SK-N-SH treated with all-trans-retinoic acid at 6 μM for 48 hours (cell line): ENCODE results near the gene PPAT.

Experiments used
- ATAC-seq: fragments of 200-7000 bp; cut with Tn5 transposase; 3 replicates; pipeline ENCODE4 v1.9.1; 2020; ENCODE audit warnings: mild to moderate bottlenecking, moderate library complexity
- ARNTL ChIP-seq: fragments of 450-650 bp; formaldehyde crosslinking; IDR thresholded peaks from 2 replicates; pipeline ENCODE4 v1.5.0; 2020; ENCODE audit warnings: low read depth, mild to moderate bottlenecking, moderate library complexity, borderline replicate concordance
- BACH2 ChIP-seq: fragments of 250-450 bp; sonication (Bioruptor Pico); IDR thresholded peaks from 2 replicates; pipeline ENCODE4 v1.9.0; 2021; ENCODE audit warnings: mild to moderate bottlenecking, borderline replicate concordance
- CSDC2 ChIP-seq: fragments of 250-450 bp; sonication (Bioruptor Pico); IDR thresholded peaks from 2 replicates; pipeline ENCODE4 v1.5.0; 2020; ENCODE audit warnings: mild to moderate bottlenecking, moderate library complexity
- CSRNP3 ChIP-seq: fragments of 250-450 bp; sonication (Bioruptor Pico); IDR thresholded peaks from 2 replicates; pipeline ENCODE4 v1.5.1; 2021; ENCODE audit warnings: mild to moderate bottlenecking, moderate library complexity
- ESRRG ChIP-seq: fragments of 250-450 bp; sonication (Bioruptor Pico); IDR thresholded peaks from 2 replicates; pipeline ENCODE4 v1.6.1; 2021; ENCODE audit warnings: mild to moderate bottlenecking
- GLIS3 ChIP-seq: fragments of 250-450 bp; sonication (Bioruptor Pico); IDR thresholded peaks from 2 replicates; pipeline ENCODE4 v1.5.0; 2020; ENCODE audit warnings: mild to moderate bottlenecking, moderate library complexity
- ISL1 ChIP-seq: fragments of 250-450 bp; sonication (Bioruptor Pico); IDR thresholded peaks from 2 replicates; pipeline ENCODE4 v2.1.2; 2022; ENCODE audit warnings: mild to moderate bottlenecking, moderate library complexity
- PATZ1 ChIP-seq: fragments of 250-450 bp; sonication (Bioruptor Pico); IDR thresholded peaks from 2 replicates; pipeline ENCODE4 v1.8.0; 2020; ENCODE audit warnings: mild to moderate bottlenecking, moderate library complexity, borderline replicate concordance
- PPARA ChIP-seq: fragments of 250-450 bp; sonication (Bioruptor Pico); IDR thresholded peaks from 2 replicates; pipeline ENCODE4 v1.5.0; 2020; ENCODE audit warnings: mild to moderate bottlenecking, borderline replicate concordance
- RARB ChIP-seq: fragments of 250-450 bp; sonication (Bioruptor Pico); IDR thresholded peaks from 2 replicates; pipeline ENCODE4 v1.8.0; 2021; ENCODE audit warnings: mild to moderate bottlenecking, moderate library complexity
- SNAI2 ChIP-seq: fragments of 250-450 bp; sonication (Bioruptor Pico); IDR thresholded peaks from 2 replicates; pipeline ENCODE4 v1.5.0; 2020; ENCODE audit warnings: mild to moderate bottlenecking, moderate library complexity
- TCF4 ChIP-seq: fragments of 250-450 bp; sonication (Bioruptor Pico); IDR thresholded peaks from 2 replicates; pipeline ENCODE4 v1.8.0; 2021; ENCODE audit warnings: mild to moderate bottlenecking, moderate library complexity, borderline replicate concordance
- TOX ChIP-seq: fragments of 250-450 bp; sonication (Bioruptor Pico); IDR thresholded peaks from 2 replicates; pipeline ENCODE4 v1.8.0; 2021; ENCODE audit warnings: mild to moderate bottlenecking, moderate library complexity, borderline replicate concordance
- ZC3H10 ChIP-seq: fragments of 250-450 bp; sonication (Bioruptor Pico); IDR thresholded peaks from 2 replicates; pipeline ENCODE4 v1.5.1; 2021; ENCODE audit warnings: mild to moderate bottlenecking, moderate library complexity
- ZFP3 ChIP-seq: fragments of 250-450 bp; sonication (Bioruptor Pico); IDR thresholded peaks from 2 replicates; pipeline ENCODE4 v1.5.0; 2020; ENCODE audit warnings: mild to moderate bottlenecking, moderate library complexity
- ZFP30 ChIP-seq: fragments of 450-650 bp; formaldehyde crosslinking; IDR thresholded peaks from 2 replicates; pipeline ENCODE4 v1.5.0; 2022; ENCODE audit warnings: mild to moderate bottlenecking, moderate library complexity
- ZNF565 ChIP-seq: fragments of 450-650 bp; formaldehyde crosslinking; conservative IDR thresholded peaks from 2 replicates; pipeline ENCODE4 v1.5.0; 2020; ENCODE audit warnings: low read depth, mild to moderate bottlenecking, moderate library complexity
- ZNF8 ChIP-seq: fragments of 450-650 bp; formaldehyde crosslinking; IDR thresholded peaks from 2 replicates; pipeline ENCODE4 v1.5.0; 2020; ENCODE audit warnings: mild to moderate bottlenecking, moderate library complexity
- TF ChIP-seq, protein P1 (sequence below): fragments of 250-450 bp; sonication (Bioruptor Pico); IDR thresholded peaks from 2 replicates; pipeline ENCODE4 v1.5.0; 2020; ENCODE audit warnings: mild to moderate bottlenecking, moderate library complexity
- TF ChIP-seq, protein P2 (sequence below): fragments of 250-450 bp; sonication (Bioruptor Pico); IDR thresholded peaks from 2 replicates; pipeline ENCODE4 v1.5.1; 2020; ENCODE audit warnings: low read depth, mild to moderate bottlenecking, moderate library complexity

The PPAT gene

DNA sequence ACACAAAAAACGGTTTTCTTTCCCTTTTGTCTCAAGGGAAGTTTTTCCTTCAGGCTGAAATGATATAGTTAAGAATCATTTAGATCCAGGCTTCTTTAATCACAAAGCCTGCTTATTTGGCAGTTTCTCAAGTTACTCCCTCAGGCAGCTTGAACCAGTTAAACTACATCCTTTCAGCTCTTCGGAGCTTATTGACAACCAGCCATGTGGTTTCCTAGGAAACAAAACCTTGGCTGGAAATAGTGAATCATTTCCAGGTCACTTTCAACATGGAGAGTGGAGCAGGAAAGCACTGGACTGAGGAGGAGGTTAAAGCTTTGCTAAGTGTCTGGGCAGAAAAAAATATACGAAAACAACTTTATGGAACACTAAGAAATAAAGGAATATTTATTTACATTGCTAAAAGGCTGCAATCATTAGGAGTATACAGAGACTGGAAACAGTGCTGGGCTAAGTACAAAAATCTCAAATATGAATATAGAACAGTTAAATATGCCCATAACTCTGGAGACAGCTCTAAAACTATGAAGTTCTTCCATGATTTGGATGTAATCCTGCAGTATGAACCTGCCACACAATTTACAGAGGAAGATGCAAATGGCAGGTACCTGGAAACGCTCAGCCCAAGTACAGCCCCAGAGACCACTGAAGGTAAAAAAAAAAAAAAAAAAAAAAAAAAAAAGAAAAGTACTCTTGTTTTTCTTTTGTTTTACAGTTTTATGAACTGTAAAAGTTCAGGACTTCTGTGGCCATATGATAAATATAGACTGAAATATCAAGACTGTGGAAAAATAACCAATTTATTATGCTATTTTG lies 25.0 kb downstream of the PPAT start:
- TF ChIP-seq TCF4 (CRISPR knock-in tag) (no peak), BACH2 (CRISPR knock-in tag) (no peak), CSRNP3 (CRISPR knock-in tag) (no peak), GLIS3 (CRISPR knock-in tag) (no peak), ESRRG (CRISPR knock-in tag) (no peak), ARNTL (CRISPR knock-in tag) (no peak), PPARA (CRISPR knock-in tag) (no peak), ZC3H10 (CRISPR knock-in tag) (no peak), ZFP3 (no peak), ISL1 (no peak), TOX (no peak), ZNF565 (CRISPR knock-in tag) (no peak), ZFP30 (CRISPR knock-in tag) (no peak), SNAI2 (CRISPR knock-in tag) (no peak)
- TF ChIP-seq, protein P1, sequence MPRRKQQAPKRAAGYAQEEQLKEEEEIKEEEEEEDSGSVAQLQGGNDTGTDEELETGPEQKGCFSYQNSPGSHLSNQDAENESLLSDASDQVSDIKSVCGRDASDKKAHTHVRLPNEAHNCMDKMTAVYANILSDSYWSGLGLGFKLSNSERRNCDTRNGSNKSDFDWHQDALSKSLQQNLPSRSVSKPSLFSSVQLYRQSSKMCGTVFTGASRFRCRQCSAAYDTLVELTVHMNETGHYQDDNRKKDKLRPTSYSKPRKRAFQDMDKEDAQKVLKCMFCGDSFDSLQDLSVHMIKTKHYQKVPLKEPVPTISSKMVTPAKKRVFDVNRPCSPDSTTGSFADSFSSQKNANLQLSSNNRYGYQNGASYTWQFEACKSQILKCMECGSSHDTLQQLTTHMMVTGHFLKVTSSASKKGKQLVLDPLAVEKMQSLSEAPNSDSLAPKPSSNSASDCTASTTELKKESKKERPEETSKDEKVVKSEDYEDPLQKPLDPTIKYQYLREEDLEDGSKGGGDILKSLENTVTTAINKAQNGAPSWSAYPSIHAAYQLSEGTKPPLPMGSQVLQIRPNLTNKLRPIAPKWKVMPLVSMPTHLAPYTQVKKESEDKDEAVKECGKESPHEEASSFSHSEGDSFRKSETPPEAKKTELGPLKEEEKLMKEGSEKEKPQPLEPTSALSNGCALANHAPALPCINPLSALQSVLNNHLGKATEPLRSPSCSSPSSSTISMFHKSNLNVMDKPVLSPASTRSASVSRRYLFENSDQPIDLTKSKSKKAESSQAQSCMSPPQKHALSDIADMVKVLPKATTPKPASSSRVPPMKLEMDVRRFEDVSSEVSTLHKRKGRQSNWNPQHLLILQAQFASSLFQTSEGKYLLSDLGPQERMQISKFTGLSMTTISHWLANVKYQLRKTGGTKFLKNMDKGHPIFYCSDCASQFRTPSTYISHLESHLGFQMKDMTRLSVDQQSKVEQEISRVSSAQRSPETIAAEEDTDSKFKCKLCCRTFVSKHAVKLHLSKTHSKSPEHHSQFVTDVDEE (CRISPR knock-in tag): no peak
- TF ChIP-seq, protein P2, sequence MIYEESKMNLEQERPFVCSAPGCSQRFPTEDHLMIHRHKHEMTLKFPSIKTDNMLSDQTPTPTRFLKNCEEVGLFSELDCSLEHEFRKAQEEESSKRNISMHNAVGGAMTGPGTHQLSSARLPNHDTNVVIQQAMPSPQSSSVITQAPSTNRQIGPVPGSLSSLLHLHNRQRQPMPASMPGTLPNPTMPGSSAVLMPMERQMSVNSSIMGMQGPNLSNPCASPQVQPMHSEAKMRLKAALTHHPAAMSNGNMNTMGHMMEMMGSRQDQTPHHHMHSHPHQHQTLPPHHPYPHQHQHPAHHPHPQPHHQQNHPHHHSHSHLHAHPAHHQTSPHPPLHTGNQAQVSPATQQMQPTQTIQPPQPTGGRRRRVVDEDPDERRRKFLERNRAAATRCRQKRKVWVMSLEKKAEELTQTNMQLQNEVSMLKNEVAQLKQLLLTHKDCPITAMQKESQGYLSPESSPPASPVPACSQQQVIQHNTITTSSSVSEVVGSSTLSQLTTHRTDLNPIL: no peak
- peak; percentile 97 for ATAC-seq

GRCh38 chr4:56409511-56410090 lies 25.8 kb downstream of the PPAT start:
- TF ChIP-seq PATZ1 (CRISPR knock-in tag) (no peak), RARB (CRISPR knock-in tag) (no peak), TCF4 (CRISPR knock-in tag) (no peak), CSRNP3 (CRISPR knock-in tag) (no peak), ARNTL (CRISPR knock-in tag) (no peak), TOX (no peak)
- peak; percentile 24; the same call in 2 of the 3 replicates for ATAC-seq

DNA sequence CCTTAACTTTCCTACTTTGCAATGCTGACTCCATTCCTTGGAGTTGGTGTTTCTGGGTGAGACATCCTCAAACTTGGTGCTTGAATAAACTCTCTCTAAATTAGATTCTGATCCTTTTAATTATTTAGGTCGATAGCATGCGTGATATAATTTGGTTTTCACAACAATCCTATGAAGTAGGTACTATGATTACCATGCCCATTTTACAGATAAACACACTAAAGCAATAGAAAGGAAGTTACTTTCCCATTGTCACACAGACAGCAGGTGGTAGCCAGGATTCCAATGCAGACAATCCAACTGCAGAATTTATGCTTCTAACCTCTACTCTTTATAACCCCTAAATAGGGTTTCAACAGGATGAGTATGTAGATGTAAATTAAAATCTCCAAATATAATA lies 26.4 kb downstream of the PPAT start:
- no peak for ATAC-seq
- no peak for TF ChIP-seq GLIS3 (CRISPR knock-in tag)
- TF ChIP-seq, protein P2: no peak
- TF ChIP-seq, protein P1 (CRISPR knock-in tag): no peak
- no peak for TF ChIP-seq PATZ1 (CRISPR knock-in tag)
- no peak for TF ChIP-seq CSDC2 (CRISPR knock-in tag)
- TF ChIP-seq TCF4 (CRISPR knock-in tag): no peak
- TF ChIP-seq ZC3H10 (CRISPR knock-in tag): no peak
- TF ChIP-seq ZNF8: no peak
- no peak for TF ChIP-seq TOX
- TF ChIP-seq ZFP30 (CRISPR knock-in tag): no peak
